GM19240 (cell line): ENCODE data around the gene KIF15.

Experiments
- DNase-seq: peaks from one replicate; pipeline ENCODE4 v3.0.0; 2011; ENCODE audit warnings: low spot score; ENCODE audit not compliant: insufficient read length

The KIF15 gene

GRCh38 chr3:44880284-44880683 lies 118.7 kb downstream of the KIF15 start:
- DNase-seq = no peak

GRCh38 chr3:44883213-44883955 lies 121.8 kb downstream of the KIF15 start:
- DNase-seq = no peak

GRCh38 chr3:44883999-44884431 lies 122.4 kb downstream of the KIF15 start:
- DNase-seq = no peak

- no peak for DNase-seq
Measured at GRCh38 chr3:44885618-44886017, 124.0 kb downstream of the KIF15 start.

- no peak for DNase-seq
Measured at GRCh38 chr3:44886561-44886960, 125.0 kb downstream of the KIF15 start.

GRCh38 chr3:44887101-44887500 lies 125.5 kb downstream of the KIF15 start:
- DNase-seq = no peak

GRCh38 chr3:44890258-44890657 lies 128.7 kb downstream of the KIF15 start:
- DNase-seq = no peak

GRCh38 chr3:44890852-44891251 lies 129.3 kb downstream of the KIF15 start:
- no peak for DNase-seq

GRCh38 chr3:44892689-44893088 lies 131.1 kb downstream of the KIF15 start:
- DNase-seq = no peak

GRCh38 chr3:44893097-44893496 lies 131.5 kb downstream of the KIF15 start:
- DNase-seq = no peak

GRCh38 chr3:44894485-44894884 lies 132.9 kb downstream of the KIF15 start:
- no peak for DNase-seq

- DNase-seq = no peak
Measured at GRCh38 chr3:44896440-44896839, 134.8 kb downstream of the KIF15 start.

GRCh38 chr3:44899683-44900367 lies 138.2 kb downstream of the KIF15 start:
- no peak for DNase-seq

GRCh38 chr3:44902628-44903027 lies 141.0 kb downstream of the KIF15 start:
- no peak for DNase-seq
